PC-9 (cell line): ENCODE data around the gene FJX1.

ENCODE experiments used
- EZH2 ChIP-seq: fragments of 200-600 bp; sonication (generic); IDR thresholded peaks from 2 replicates; pipeline ENCODE4 v1.8.0; 2017; ENCODE audit warnings: antibody characterized with exemption, low read depth
- TF ChIP-seq, protein P1 (sequence below): fragments of 200-600 bp; sonication (generic); conservative IDR thresholded peaks from 2 replicates; pipeline ENCODE4 v1.6.1; 2017; ENCODE audit warnings: mixed run types, antibody characterized with exemption, mild to moderate bottlenecking, moderate library complexity

DNA sequence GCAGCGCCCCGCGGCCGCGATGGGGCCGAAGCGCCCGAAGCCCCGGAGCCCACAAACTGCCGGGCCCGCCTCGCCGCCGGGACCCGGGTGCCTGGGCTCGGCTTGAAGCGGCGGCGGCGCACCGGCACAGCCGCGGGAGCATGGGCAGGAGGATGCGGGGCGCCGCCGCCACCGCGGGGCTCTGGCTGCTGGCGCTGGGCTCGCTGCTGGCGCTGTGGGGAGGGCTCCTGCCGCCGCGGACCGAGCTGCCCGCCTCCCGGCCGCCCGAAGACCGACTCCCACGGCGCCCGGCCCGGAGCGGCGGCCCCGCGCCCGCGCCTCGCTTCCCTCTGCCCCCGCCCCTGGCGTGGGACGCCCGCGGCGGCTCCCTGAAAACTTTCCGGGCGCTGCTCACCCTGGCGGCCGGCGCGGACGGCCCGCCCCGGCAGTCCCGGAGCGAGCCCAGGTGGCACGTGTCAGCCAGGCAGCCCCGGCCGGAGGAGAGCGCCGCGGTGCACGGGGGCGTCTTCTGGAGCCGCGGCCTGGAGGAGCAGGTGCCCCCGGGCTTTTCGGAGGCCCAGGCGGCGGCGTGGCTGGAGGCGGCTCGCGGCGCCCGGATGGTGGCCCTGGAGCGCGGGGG lies 346 bp downstream of the FJX1 start:
- TF ChIP-seq, protein P1, sequence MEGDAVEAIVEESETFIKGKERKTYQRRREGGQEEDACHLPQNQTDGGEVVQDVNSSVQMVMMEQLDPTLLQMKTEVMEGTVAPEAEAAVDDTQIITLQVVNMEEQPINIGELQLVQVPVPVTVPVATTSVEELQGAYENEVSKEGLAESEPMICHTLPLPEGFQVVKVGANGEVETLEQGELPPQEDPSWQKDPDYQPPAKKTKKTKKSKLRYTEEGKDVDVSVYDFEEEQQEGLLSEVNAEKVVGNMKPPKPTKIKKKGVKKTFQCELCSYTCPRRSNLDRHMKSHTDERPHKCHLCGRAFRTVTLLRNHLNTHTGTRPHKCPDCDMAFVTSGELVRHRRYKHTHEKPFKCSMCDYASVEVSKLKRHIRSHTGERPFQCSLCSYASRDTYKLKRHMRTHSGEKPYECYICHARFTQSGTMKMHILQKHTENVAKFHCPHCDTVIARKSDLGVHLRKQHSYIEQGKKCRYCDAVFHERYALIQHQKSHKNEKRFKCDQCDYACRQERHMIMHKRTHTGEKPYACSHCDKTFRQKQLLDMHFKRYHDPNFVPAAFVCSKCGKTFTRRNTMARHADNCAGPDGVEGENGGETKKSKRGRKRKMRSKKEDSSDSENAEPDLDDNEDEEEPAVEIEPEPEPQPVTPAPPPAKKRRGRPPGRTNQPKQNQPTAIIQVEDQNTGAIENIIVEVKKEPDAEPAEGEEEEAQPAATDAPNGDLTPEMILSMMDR, result no peak; the same call in 1 of the 2 replicates
- TF ChIP-seq EZH2, result no peak
